Measurements from ENCODE around the gene GALK1. TPM values are rescaled to one million over a fixed set of nuclear protein-coding genes. Genes with fewer than 3 reads are reported as not detected.
A peak's percentile ranks its signal among the peaks of the same experiment; 100 is the strongest.

Gene GALK1
- polyA plus RNA-seq, 1 donor (not counting 4 experiments of a cell fraction or from before 2014, with no cell fraction given): 1.3 TPM

- H3K27ac ChIP-seq (ENCODE audit: control insufficient read depth, insufficient read depth, low read length): no peak overlapping the region
- peaks cover 3% of the 10 kb centered on the region for H3K79me2 ChIP-seq (ENCODE audit: control insufficient read depth, insufficient read depth, low read length)
- DNase-seq (ENCODE audit: low read depth, low spot score) (no peak), FAIRE-seq (no peak)
- no peak overlapping the region for H2AFZ ChIP-seq (ENCODE audit: control insufficient read depth, low read length)
- no peak overlapping the region for H3K9ac ChIP-seq (ENCODE audit: control insufficient read depth, extremely low read depth, insufficient read depth, low read length)
- dilution Hi-C loops (cut with MboI; ENCODE audit: extremely low pct_ligation_motif_present, low sequenced_read_pairs): no loop called here
- no peaks in the 10 kb centered on the region for H3K9me1 ChIP-seq (ENCODE audit: control insufficient read depth, extremely low read depth, insufficient read depth, low read length)
- H3K36me3 ChIP-seq (ENCODE audit: control insufficient read depth in 2 of 2, extremely low read depth in 1 of 2, insufficient read depth in 2 of 2, low read length in 2 of 2): peaks cover 52 to 68% of the 10 kb centered on the region in 2 experiments
- H3K9me3 ChIP-seq (ENCODE audit: control insufficient read depth, low read depth, low read length): no peaks in the 10 kb centered on the region
- no peak overlapping the region for H3K4me3 ChIP-seq (ENCODE audit: control insufficient read depth in 2 of 3, extremely low read depth in 1 of 3, insufficient read depth in 2 of 3, low read depth in 1 of 3, low read length in 3 of 3)
- no peak overlapping the region for H3K4me2 ChIP-seq (ENCODE audit: control insufficient read depth, extremely low read depth, insufficient read depth, low read depth, low read length)
- H3K27me3 ChIP-seq (ENCODE audit: control insufficient read depth, extremely low read depth, insufficient read depth, low read length): no peaks in the 10 kb centered on the region
- H3K4me1 ChIP-seq (ENCODE audit: control insufficient read depth, extremely low read depth, insufficient read depth, low read length): no peaks in the 10 kb centered on the region
- no peak for TF ChIP-seq EZH2 (IDR thresholded peaks at IDR 0.05; ENCODE audit: low read length)
- TF ChIP-seq, protein P1, sequence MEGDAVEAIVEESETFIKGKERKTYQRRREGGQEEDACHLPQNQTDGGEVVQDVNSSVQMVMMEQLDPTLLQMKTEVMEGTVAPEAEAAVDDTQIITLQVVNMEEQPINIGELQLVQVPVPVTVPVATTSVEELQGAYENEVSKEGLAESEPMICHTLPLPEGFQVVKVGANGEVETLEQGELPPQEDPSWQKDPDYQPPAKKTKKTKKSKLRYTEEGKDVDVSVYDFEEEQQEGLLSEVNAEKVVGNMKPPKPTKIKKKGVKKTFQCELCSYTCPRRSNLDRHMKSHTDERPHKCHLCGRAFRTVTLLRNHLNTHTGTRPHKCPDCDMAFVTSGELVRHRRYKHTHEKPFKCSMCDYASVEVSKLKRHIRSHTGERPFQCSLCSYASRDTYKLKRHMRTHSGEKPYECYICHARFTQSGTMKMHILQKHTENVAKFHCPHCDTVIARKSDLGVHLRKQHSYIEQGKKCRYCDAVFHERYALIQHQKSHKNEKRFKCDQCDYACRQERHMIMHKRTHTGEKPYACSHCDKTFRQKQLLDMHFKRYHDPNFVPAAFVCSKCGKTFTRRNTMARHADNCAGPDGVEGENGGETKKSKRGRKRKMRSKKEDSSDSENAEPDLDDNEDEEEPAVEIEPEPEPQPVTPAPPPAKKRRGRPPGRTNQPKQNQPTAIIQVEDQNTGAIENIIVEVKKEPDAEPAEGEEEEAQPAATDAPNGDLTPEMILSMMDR (optimal IDR thresholded peaks at IDR 0.05 in 1 of 3, IDR thresholded peaks at IDR 0.05 in 1 of 3, conservative IDR thresholded peaks at IDR 0.05 in 1 of 3; ENCODE audit: extremely low read depth in 1 of 3, insufficient read depth in 2 of 3, low read length in 3 of 3): no peak
- H4K20me1 ChIP-seq (ENCODE audit: control insufficient read depth, extremely low read depth, insufficient read depth, low read length): peaks cover 77% of the 10 kb centered on the region
Observed at GRCh38 chr17:75755990-75756389, 9.0 kb downstream of the GALK1 start.

DNA sequence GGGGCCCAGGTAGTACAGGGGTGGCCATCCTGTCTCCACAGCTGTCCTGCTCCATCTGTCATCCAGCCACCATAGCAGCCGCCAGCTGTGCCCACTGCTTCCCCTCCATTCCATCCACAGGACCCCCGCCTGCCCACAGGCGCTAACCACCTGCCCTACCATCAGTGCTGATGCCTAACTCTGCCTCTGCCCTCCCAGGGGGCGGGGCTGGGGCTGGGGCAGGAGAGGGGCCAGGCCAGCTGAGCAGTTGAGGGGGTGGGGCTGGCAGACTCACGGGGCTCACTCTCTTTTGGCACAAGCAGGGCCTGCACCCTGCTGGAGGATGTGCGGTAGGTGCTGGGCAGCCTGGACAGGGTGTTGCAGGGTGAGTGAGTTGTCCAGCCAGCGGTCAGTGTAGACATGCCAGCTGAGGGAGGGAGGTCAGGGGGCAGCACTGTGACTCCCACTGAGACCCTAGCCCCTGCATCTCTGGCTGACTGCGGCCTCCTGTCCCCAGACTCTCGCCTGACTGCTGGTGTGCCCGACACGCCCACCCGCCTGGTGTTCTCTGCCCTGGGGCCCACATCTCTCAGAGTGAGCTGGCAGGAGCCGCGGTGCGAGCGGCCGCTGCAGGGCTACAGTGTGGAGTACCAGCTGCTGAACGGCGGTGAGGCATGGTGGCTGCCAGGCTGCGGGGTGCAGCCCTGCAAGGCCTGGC is 9.6 kb downstream of the GALK1 start:
- TF ChIP-seq, protein P1 (optimal IDR thresholded peaks at IDR 0.05 in 1 of 3, IDR thresholded peaks at IDR 0.05 in 1 of 3, conservative IDR thresholded peaks at IDR 0.05 in 1 of 3; ENCODE audit: extremely low read depth in 1 of 3, insufficient read depth in 2 of 3, low read length in 3 of 3): peak in 1 of 3 experiments; percentile 7
- no peak for TF ChIP-seq EZH2 (IDR thresholded peaks at IDR 0.05; ENCODE audit: low read length)
- Histone ChIP-seq H3K27me3 (ENCODE audit: control insufficient read depth, extremely low read depth, insufficient read depth, low read length) (no peaks in the 10 kb centered on the region), H4K20me1 (ENCODE audit: control insufficient read depth, extremely low read depth, insufficient read depth, low read length) (peaks cover 80% of the 10 kb centered on the region), H3K27ac (ENCODE audit: control insufficient read depth, insufficient read depth, low read length) (no peak overlapping the region), H3K4me1 (ENCODE audit: control insufficient read depth, extremely low read depth, insufficient read depth, low read length) (no peaks in the 10 kb centered on the region), H3K9ac (ENCODE audit: control insufficient read depth, extremely low read depth, insufficient read depth, low read length) (no peak overlapping the region), H2AFZ (ENCODE audit: control insufficient read depth, low read length) (no peak overlapping the region), H3K9me1 (ENCODE audit: control insufficient read depth, extremely low read depth, insufficient read depth, low read length) (no peaks in the 10 kb centered on the region), H3K9me3 (ENCODE audit: control insufficient read depth, low read depth, low read length) (no peaks in the 10 kb centered on the region), H3K79me2 (ENCODE audit: control insufficient read depth, insufficient read depth, low read length) (peaks cover 8% of the 10 kb centered on the region), H3K4me3 (ENCODE audit: control insufficient read depth in 2 of 3, extremely low read depth in 1 of 3, insufficient read depth in 2 of 3, low read depth in 1 of 3, low read length in 3 of 3) (no peak overlapping the region), H3K4me2 (ENCODE audit: control insufficient read depth, extremely low read depth, insufficient read depth, low read depth, low read length) (no peak overlapping the region), H3K36me3 (ENCODE audit: control insufficient read depth in 2 of 2, extremely low read depth in 1 of 2, insufficient read depth in 2 of 2, low read length in 2 of 2) (peaks cover 58 to 75% of the 10 kb centered on the region in 2 experiments)
- FAIRE-seq (no peak), DNase-seq (ENCODE audit: low read depth, low spot score) (no peak)
- dilution Hi-C loops (cut with MboI; ENCODE audit: extremely low pct_ligation_motif_present, low sequenced_read_pairs): no loop called here
